Stomach (tissue), 4 donors: Measurements from ENCODE around the gene INSIG1.

ENCODE experiments used
- CTCF ChIP-seq, 7 experiments: fragments of 450-650 bp in 4 of 7; fragments of 200-600 bp in 3 of 7; sonication (generic) in 3 of 7; IDR thresholded peaks; one replicate each; pipeline ENCODE4 v1.5.1; 2016 to 2019; ENCODE audit warnings: antibody characterized with exemption in 7 of 7, control low read depth in 2 of 7, mild to moderate bottlenecking in 1 of 7
- POLR2A ChIP-seq, 4 donors: fragments of 450-650 bp; IDR thresholded peaks; one replicate each; pipeline ENCODE4 v1.6.1; 2016; ENCODE audit warnings: antibody characterized with exemption in 4 of 4, control low read depth in 2 of 4, mild to moderate bottlenecking in 1 of 4, moderate library complexity in 1 of 4
- POLR2AphosphoS5 ChIP-seq, 3 donors: sonication (generic); formaldehyde crosslinking; IDR thresholded peaks; one replicate each; pipeline ENCODE4 v1.6.1; 2016; ENCODE audit warnings: antibody characterized with exemption in 3 of 3

DNA sequence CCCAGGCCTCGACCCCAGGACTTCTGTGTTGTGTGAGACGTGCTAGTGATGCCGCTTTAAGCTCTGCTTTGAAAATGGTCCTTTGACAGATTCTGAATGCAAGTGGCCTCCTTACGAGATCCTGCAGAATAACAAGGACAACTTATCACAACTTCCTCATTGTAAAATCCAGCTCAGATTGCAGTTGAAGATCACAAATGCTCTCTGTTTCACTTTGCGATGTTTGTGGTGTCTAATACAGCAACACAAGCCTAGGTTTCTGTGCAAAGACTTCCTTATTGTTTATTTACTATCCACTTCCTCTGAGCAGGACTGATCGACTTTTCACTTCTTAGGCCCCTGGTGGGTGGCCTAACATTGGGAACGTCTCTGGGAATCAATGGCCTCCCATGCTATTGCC lies 31.7 kb upstream of the INSIG1 start:
- TF ChIP-seq CTCF (IDR thresholded peaks at IDR 0.05) (no peak), POLR2AphosphoS5 (IDR thresholded peaks at IDR 0.05) (no peak), POLR2A (IDR thresholded peaks at IDR 0.05) (no peak)
